PC-3 (cell line): ENCODE results near the gene YPEL2. TPM values are rescaled to one million over a fixed set of nuclear protein-coding genes. Genes with fewer than 3 reads are reported as not detected.
A peak's percentile ranks its signal among the peaks of the same experiment; 100 is the strongest.

Experiments
- ATAC-seq: fragments of 200-7000 bp; cut with Tn5 transposase; 2 replicates; pipeline ENCODE4 v1.9.1; 2020; ENCODE audit warnings: mild to moderate bottlenecking, moderate library complexity
- BruUV-seq: library from RNA; stranded (reverse); fragments of 400-500 nt; replicated peaks from 2 replicates; lab custom pipeline; 2021; lab: Mats Ljungman, UMichigan
- CTCF ChIA-PET: fragments of 300-600 bp; sonication (Branson Sonifier 250); formaldehyde crosslinking; loops from one replicate; lab custom pipeline; 2022; ENCODE audit warnings: antibody characterized with exemption; lab: Charles Lee
- POLR2A ChIA-PET: fragments of 300-600 bp; sonication (Branson Sonifier 250); formaldehyde crosslinking; loops from one replicate; lab custom pipeline; 2022; ENCODE audit warnings: antibody characterized with exemption; ENCODE audit not compliant: unreplicated experiment; lab: Charles Lee
- DNase-seq: peaks from one replicate; pipeline ENCODE4 v3.0.0-alpha.2; 2015
- H2AFZ ChIP-seq: fragments of 300-600 bp; sonication (generic); 2 replicates; pipeline ENCODE4 v1.6.0; 2016; ENCODE audit warnings: antibody characterized with exemption, low read length
- H3F3A ChIP-seq: fragments of 300-600 bp; sonication (generic); one replicate; pipeline ENCODE4 v1.6.0; 2017; ENCODE audit warnings: antibody characterized with exemption, low read length, control low read depth, mild to moderate bottlenecking; ENCODE audit not compliant: unreplicated experiment
- H3K27ac ChIP-seq: fragments of 300-600 bp; sonication (generic); 2 replicates; pipeline ENCODE4 v1.5.1; 2016; ENCODE audit warnings: mild to moderate bottlenecking, low read length
- H3K27me3 ChIP-seq: fragments of 300-600 bp; sonication (generic); 2 replicates; pipeline ENCODE4 v1.6.1; 2016; ENCODE audit warnings: low read length, mixed read lengths
- H3K36me3 ChIP-seq: fragments of 300-600 bp; sonication (generic); 2 replicates; pipeline ENCODE4 v1.6.1; 2016; ENCODE audit warnings: low read depth, mixed run types, low read length, mixed read lengths
- H3K4me1 ChIP-seq: fragments of 300-600 bp; sonication (generic); 2 replicates; pipeline ENCODE4 v1.5.1; 2016; ENCODE audit warnings: low read length; ENCODE audit not compliant: insufficient read depth
- H3K4me2 ChIP-seq: fragments of 300-600 bp; sonication (generic); 2 replicates; pipeline ENCODE4 v1.6.0; 2016; ENCODE audit warnings: low read length
- H3K4me3 ChIP-seq: fragments of 300-600 bp; sonication (generic); 2 replicates; pipeline ENCODE4 v1.5.1; 2016; ENCODE audit warnings: mild to moderate bottlenecking, low read length, mixed read lengths
- H3K79me2 ChIP-seq: fragments of 300-600 bp; sonication (generic); 2 replicates; pipeline ENCODE4 v1.6.1; 2017; ENCODE audit warnings: low read length, mixed read lengths
- H3K9ac ChIP-seq: fragments of 300-600 bp; sonication (generic); 2 replicates; pipeline ENCODE4 v1.6.0; 2016; ENCODE audit warnings: mild to moderate bottlenecking, low read length
- H3K9me2 ChIP-seq: fragments of 300-600 bp; sonication (generic); replicated peaks from 2 replicates; pipeline ENCODE4 v1.6.1; 2016; ENCODE audit warnings: mixed run types, low read length, mixed read lengths
- H3K9me3 ChIP-seq: fragments of 300-600 bp; sonication (generic); 2 replicates; pipeline ENCODE4 v1.6.1; 2016; ENCODE audit warnings: low read length, mixed read lengths
- H4K20me1 ChIP-seq: fragments of 300-600 bp; sonication (generic); 2 replicates; pipeline ENCODE4 v1.6.1; 2016; ENCODE audit warnings: low read length, mixed read lengths
- CTCF ChIP-seq: fragments of 300-600 bp; sonication (generic); conservative IDR thresholded peaks from 2 replicates; pipeline ENCODE4 v1.5.1; 2017; ENCODE audit warnings: antibody characterized with exemption, low read depth, mild to moderate bottlenecking, low read length
- EZH2 ChIP-seq: fragments of 300-600 bp; sonication (generic); IDR thresholded peaks from one replicate; pipeline ENCODE4 v1.6.1; 2017; ENCODE audit warnings: antibody characterized with exemption, mild to moderate bottlenecking, low read length; ENCODE audit not compliant: unreplicated experiment
- EZH2phosphoT487 ChIP-seq: fragments of 300-600 bp; sonication (generic); IDR thresholded peaks from 2 replicates; pipeline ENCODE4 v1.6.1; 2018; ENCODE audit warnings: mild to moderate bottlenecking, antibody characterized with exemption, low read length, borderline replicate concordance
- intact Hi-C: fragments of 100-400 bp; cut with micrococcal nuclease; formaldehyde crosslinking; loops from 2 replicates; pipeline ENCODE4 v1.9.0; 2023
- total RNA-seq: library from RNA; depleted of rRNA; stranded (reverse); fragments of >200 nt; gene quantifications from 2 replicates; pipeline ENCODE4 v1.2.3, GENCODE V29; 2014

Gene YPEL2
- total RNA-seq, 1 experiment from 2014 or later = 0.47 TPM

- no peaks in the 10 kb centered on the region for H4K20me1 ChIP-seq
- intact Hi-C loops = no loop called here
- no peak overlapping the region for H3K9ac ChIP-seq
- no peaks in the 10 kb centered on the region for H3K9me2 ChIP-seq
- TF ChIP-seq CTCF (no peak), EZH2 (no peak), EZH2phosphoT487 (no peak)
- H3K9me3 ChIP-seq = no peaks in the 10 kb centered on the region
- H3K4me3 ChIP-seq = no peak overlapping the region
- ChIA-PET POLR2A (no interaction called here), CTCF (no interaction called here)
- no peak overlapping the region for H2AFZ ChIP-seq
- no peaks in the 10 kb centered on the region for H3K27me3 ChIP-seq
- peaks cover 26% of the 10 kb centered on the region for H3K4me1 ChIP-seq
- ATAC-seq = no peak
- H3K36me3 ChIP-seq = no peaks in the 10 kb centered on the region
- BruUV-seq = no TSS peak
- H3K27ac ChIP-seq = no peak overlapping the region
- no peaks in the 10 kb centered on the region for H3K79me2 ChIP-seq
- no peak overlapping the region for H3K4me2 ChIP-seq
- H3F3A ChIP-seq = no peaks in the 10 kb centered on the region
- peak; percentile 51 for DNase-seq
Measured at GRCh38 chr17:59357929-59358328, 26.5 kb downstream of the YPEL2 start.

- H3K9me2 ChIP-seq = no peaks in the 10 kb centered on the region
- H3K4me3 ChIP-seq = no peak overlapping the region
- CTCF ChIA-PET = no interaction called here
- TF ChIP-seq EZH2phosphoT487 (no peak), EZH2 (no peak), CTCF (no peak)
- BruUV-seq = no TSS peak
- H3K4me2 ChIP-seq = peak overlapping the region; percentile 17; the same call in 1 of the 2 replicates
- no peaks in the 10 kb centered on the region for H3K9me3 ChIP-seq
- H3K4me1 ChIP-seq = peaks cover 24% of the 10 kb centered on the region
- DNase-seq (peak; percentile 62), ATAC-seq (peak; percentile 27; the same call in 1 of the 2 replicates)
- no peaks in the 10 kb centered on the region for H3K79me2 ChIP-seq
- POLR2A ChIA-PET = no interaction called here
- no peaks in the 10 kb centered on the region for H4K20me1 ChIP-seq
- H3F3A ChIP-seq = no peaks in the 10 kb centered on the region
- H3K9ac ChIP-seq = no peak overlapping the region
- H3K27me3 ChIP-seq = no peaks in the 10 kb centered on the region
- H3K27ac ChIP-seq = peak overlapping the region; percentile 19
- intact Hi-C loops = no loop called here
- H3K36me3 ChIP-seq = no peaks in the 10 kb centered on the region
- H2AFZ ChIP-seq = no peak overlapping the region
Measured at GRCh38 chr17:59361386-59361785, 29.9 kb downstream of the YPEL2 start.

- Histone ChIP-seq H4K20me1 (no peaks in the 10 kb centered on the region), H3K4me2 (peak overlapping the region; percentile 42), H2AFZ (no peak overlapping the region), H3K9ac (no peak overlapping the region), H3K79me2 (no peaks in the 10 kb centered on the region), H3K4me1 (peaks cover 32% of the 10 kb centered on the region), H3K27me3 (no peaks in the 10 kb centered on the region), H3K9me3 (no peaks in the 10 kb centered on the region), H3K4me3 (no peak overlapping the region), H3K27ac (peak overlapping the region; percentile 19), H3K9me2 (no peaks in the 10 kb centered on the region), H3K36me3 (no peaks in the 10 kb centered on the region), H3F3A (no peaks in the 10 kb centered on the region)
- ATAC-seq (peak; percentile 67), DNase-seq (peak; percentile 69)
- intact Hi-C loops = no loop called here
- no TSS peak for BruUV-seq
- CTCF ChIA-PET = no interaction called here
- POLR2A ChIA-PET = interaction anchor here (0.6 kb wide), 1 partner anchor 71 kb away, joined by 4 read pairs; no protein-coding TSS in a partner anchor
- TF ChIP-seq CTCF (no peak), EZH2 (no peak), EZH2phosphoT487 (no peak)
Measured at GRCh38 chr17:59361916-59362810, 30.7 kb downstream of the YPEL2 start.
